Measurements from ENCODE around the gene TENM3. TPM values are rescaled to one million over a fixed set of nuclear protein-coding genes. Genes with fewer than 3 reads are reported as not detected.

TENM3 gene
- total RNA-seq, 1 experiment from 2014 or later: not detected

DNA sequence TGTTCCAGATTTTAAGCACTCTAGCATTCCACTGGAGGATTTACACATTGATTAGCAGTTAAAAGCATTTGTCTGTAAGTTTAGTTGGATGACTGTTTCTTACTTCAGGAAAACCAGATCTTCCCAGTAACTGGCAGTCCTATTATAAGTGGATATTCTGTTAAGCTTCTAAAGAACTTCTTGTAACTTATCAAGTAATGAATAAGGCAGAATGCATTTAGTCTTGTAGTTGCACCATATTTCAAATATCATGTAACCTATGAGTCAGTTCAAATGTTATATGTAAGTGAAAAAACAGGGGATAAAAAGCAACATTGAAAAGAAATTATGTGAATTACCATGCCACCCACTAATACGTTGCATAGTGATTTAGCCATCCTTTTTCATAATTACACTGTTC, 30.2 kb upstream of the TENM3 start:
- no peak for TF ChIP-seq EZH2 (IDR thresholded peaks at IDR 0.05; ENCODE audit: low read depth)
- TF ChIP-seq, protein P1, sequence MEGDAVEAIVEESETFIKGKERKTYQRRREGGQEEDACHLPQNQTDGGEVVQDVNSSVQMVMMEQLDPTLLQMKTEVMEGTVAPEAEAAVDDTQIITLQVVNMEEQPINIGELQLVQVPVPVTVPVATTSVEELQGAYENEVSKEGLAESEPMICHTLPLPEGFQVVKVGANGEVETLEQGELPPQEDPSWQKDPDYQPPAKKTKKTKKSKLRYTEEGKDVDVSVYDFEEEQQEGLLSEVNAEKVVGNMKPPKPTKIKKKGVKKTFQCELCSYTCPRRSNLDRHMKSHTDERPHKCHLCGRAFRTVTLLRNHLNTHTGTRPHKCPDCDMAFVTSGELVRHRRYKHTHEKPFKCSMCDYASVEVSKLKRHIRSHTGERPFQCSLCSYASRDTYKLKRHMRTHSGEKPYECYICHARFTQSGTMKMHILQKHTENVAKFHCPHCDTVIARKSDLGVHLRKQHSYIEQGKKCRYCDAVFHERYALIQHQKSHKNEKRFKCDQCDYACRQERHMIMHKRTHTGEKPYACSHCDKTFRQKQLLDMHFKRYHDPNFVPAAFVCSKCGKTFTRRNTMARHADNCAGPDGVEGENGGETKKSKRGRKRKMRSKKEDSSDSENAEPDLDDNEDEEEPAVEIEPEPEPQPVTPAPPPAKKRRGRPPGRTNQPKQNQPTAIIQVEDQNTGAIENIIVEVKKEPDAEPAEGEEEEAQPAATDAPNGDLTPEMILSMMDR (conservative IDR thresholded peaks at IDR 0.05): no peak
- H3K9me3 ChIP-seq (ENCODE audit: insufficient read depth, low read depth): no peaks in the 10 kb centered on the region
- no peaks in the 10 kb centered on the region for H3K36me3 ChIP-seq (ENCODE audit: low read depth)
- H3F3A ChIP-seq (ENCODE audit: insufficient read depth, low read depth): no peaks in the 10 kb centered on the region
- no peaks in the 10 kb centered on the region for H3K79me2 ChIP-seq (ENCODE audit: low read depth)
- no peak overlapping the region for H3K4me2 ChIP-seq
- H3K9me2 ChIP-seq (ENCODE audit: insufficient read depth): no peaks in the 10 kb centered on the region
- H3K4me1 ChIP-seq (replicated peaks; ENCODE audit: insufficient read depth): no peaks in the 10 kb centered on the region
- DNase-seq: no peak
- H3K4me3 ChIP-seq: no peak overlapping the region
- H3K27me3 ChIP-seq (ENCODE audit: insufficient read depth, low read depth): peaks cover 11% of the 10 kb centered on the region; the same call in 1 of the 2 replicates
- H3K27ac ChIP-seq: no peak overlapping the region
- CTCF ChIA-PET: interaction anchor here (0.5 kb wide), 1 partner anchor 935 kb away, joined by 3 read pairs; no protein-coding TSS in a partner anchor
- POLR2A ChIA-PET (ENCODE audit: unreplicated experiment): no interaction called here
- H4K20me1 ChIP-seq (ENCODE audit: insufficient read depth): no peaks in the 10 kb centered on the region
- intact Hi-C loops (cut with micrococcal nuclease; ENCODE audit: unreplicated experiment): no loop called here
- H2AFZ ChIP-seq: no peak overlapping the region
- BruUV-seq (replicated peaks): no TSS peak

DNA sequence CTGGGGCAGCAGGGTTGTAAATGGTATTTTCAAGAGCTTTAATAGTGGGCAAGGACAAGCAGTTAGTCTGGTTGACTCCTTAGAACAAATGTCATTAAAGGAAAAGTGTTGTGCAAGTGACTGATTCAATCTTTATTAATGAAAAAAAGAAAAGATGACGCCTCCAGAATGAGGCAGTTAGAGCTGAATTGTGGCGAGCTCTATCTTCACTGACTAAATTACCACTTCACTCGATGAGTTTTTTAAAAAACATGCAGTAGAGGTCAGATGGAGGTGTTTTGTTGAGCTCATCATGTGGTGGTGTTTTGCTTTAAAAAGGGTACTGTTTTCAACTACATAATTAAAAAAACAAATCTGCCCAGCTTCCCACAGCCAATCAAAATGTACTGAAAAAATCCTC, 28.1 kb upstream of the TENM3 start:
- H4K20me1 ChIP-seq (ENCODE audit: insufficient read depth): no peaks in the 10 kb centered on the region
- H2AFZ ChIP-seq: no peak overlapping the region
- BruUV-seq (replicated peaks): no TSS peak
- no peaks in the 10 kb centered on the region for H3K9me2 ChIP-seq (ENCODE audit: insufficient read depth)
- ChIA-PET POLR2A (ENCODE audit: unreplicated experiment) (no interaction called here), CTCF (interaction anchor here (0.6 kb wide), 1 partner anchor 653 kb away, joined by 3 read pairs; no protein-coding TSS in a partner anchor)
- no peak overlapping the region for H3K4me2 ChIP-seq
- TF ChIP-seq, protein P1 (conservative IDR thresholded peaks at IDR 0.05): no peak
- no peak for TF ChIP-seq EZH2 (IDR thresholded peaks at IDR 0.05; ENCODE audit: low read depth)
- no peaks in the 10 kb centered on the region for H3K4me1 ChIP-seq (replicated peaks; ENCODE audit: insufficient read depth)
- H3K79me2 ChIP-seq (ENCODE audit: low read depth): no peaks in the 10 kb centered on the region
- H3K9me3 ChIP-seq (ENCODE audit: insufficient read depth, low read depth): no peaks in the 10 kb centered on the region
- intact Hi-C loops (cut with micrococcal nuclease; ENCODE audit: unreplicated experiment): no loop called here
- H3K36me3 ChIP-seq (ENCODE audit: low read depth): no peaks in the 10 kb centered on the region
- no peak for DNase-seq
- H3K4me3 ChIP-seq: no peak overlapping the region
- H3K27me3 ChIP-seq (ENCODE audit: insufficient read depth, low read depth): 0 out of 2 replicates have a peak, but pooled peaks cover 7% of the 10 kb centered on the region
- no peaks in the 10 kb centered on the region for H3F3A ChIP-seq (ENCODE audit: insufficient read depth, low read depth)
- H3K27ac ChIP-seq: no peak overlapping the region

DNA sequence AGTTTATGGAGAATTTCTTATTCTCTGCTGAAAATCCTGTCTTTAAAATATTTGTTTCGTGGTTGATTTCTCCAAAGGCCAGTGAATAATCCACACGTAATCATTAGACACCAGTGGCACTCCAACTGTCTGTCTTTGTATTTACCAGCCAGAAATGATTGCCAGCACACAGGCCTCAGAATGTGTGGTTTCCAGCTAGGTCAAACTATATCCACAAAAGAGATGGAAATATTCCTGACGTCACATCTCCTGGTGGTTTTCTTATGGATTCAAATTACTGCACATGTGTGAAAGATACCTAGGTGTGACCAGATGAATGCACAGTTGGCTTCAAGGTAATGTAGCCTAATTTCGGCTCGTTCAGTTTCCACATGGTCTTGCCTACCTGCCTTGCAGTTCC, 27.2 kb upstream of the TENM3 start:
- POLR2A ChIA-PET (ENCODE audit: unreplicated experiment): no interaction called here
- Histone ChIP-seq H3K4me3 (no peak overlapping the region), H3K4me1 (replicated peaks; ENCODE audit: insufficient read depth) (no peaks in the 10 kb centered on the region), H3K9me2 (ENCODE audit: insufficient read depth) (no peaks in the 10 kb centered on the region), H2AFZ (no peak overlapping the region), H3K27ac (no peak overlapping the region), H3F3A (ENCODE audit: insufficient read depth, low read depth) (no peaks in the 10 kb centered on the region), H3K36me3 (ENCODE audit: low read depth) (no peaks in the 10 kb centered on the region), H3K79me2 (ENCODE audit: low read depth) (no peaks in the 10 kb centered on the region), H3K4me2 (no peak overlapping the region), H3K27me3 (ENCODE audit: insufficient read depth, low read depth) (peaks cover 13% of the 10 kb centered on the region; the same call in 1 of the 2 replicates), H3K9me3 (ENCODE audit: insufficient read depth, low read depth) (no peaks in the 10 kb centered on the region), H4K20me1 (ENCODE audit: insufficient read depth) (no peaks in the 10 kb centered on the region)
- TF ChIP-seq EZH2 (IDR thresholded peaks at IDR 0.05; ENCODE audit: low read depth): no peak
- TF ChIP-seq, protein P1 (conservative IDR thresholded peaks at IDR 0.05): no peak
- BruUV-seq (replicated peaks): no TSS peak
- CTCF ChIA-PET: no interaction called here
- intact Hi-C loops (cut with micrococcal nuclease; ENCODE audit: unreplicated experiment): no loop called here
- no peak for DNase-seq
